K562 (cell line): ENCODE measurements around the gene OPA1. TPM values are rescaled to one million over a fixed set of nuclear protein-coding genes. Genes with fewer than 3 reads are reported as not detected.

Experiments
- ATAC-seq: fragments of 200-7000 bp; cut with Tn5 transposase; 3 replicates; pipeline ENCODE4 v1.9.1; 2020; ENCODE audit warnings: moderate library complexity
- BruUV-seq: library from RNA; stranded (reverse); fragments of 400-500 nt; replicated peaks from 2 replicates; lab custom pipeline; 2021; lab: Mats Ljungman, UMichigan
- CTCF ChIA-PET: fragments of 300-600 bp; formaldehyde crosslinking; extraction: SDS; loops from one replicate; lab custom pipeline; 2021; ENCODE audit warnings: low intra/inter-chr PET ratio; lab: Yijun Ruan, JAX
- POLR2A ChIA-PET: fragments of 300-600, 350-650 bp; sonication (Branson Sonifier 250); formaldehyde crosslinking; extraction: SDS; loops from one replicate; lab custom pipeline; 2021; ENCODE audit warnings: antibody characterized with exemption, inconsistent platforms; lab: Yijun Ruan, JAX
- DNase-seq, 4 experiments: peaks; one replicate each; pipeline versions ENCODE4 v3.0.0 to v3.0.0-alpha.2; 2011 to 2018; ENCODE audit warnings: low spot score in 3 of 4, mixed read lengths in 3 of 4; ENCODE audit errors: extremely low read depth in 1 of 4
- FAIRE-seq: peaks from 2 replicates; lab custom pipeline; 2011; peaks lifted over from hg19 to GRCh38; lab: Jason Lieb, UNC
- H2AFZ ChIP-seq: 2 replicates; pipeline ENCODE4 v1.6.0; 2011; ENCODE audit warnings: low read depth, low read length, control low read depth, inconsistent platforms
- H3K27ac ChIP-seq: fragments of 200-600 bp; 3 replicates; pipeline ENCODE4 v1.8.0; 2011; ENCODE audit warnings: low read depth, mild to moderate bottlenecking, control low read depth, inconsistent platforms, low read length, moderate library complexity, mixed read lengths; ENCODE audit errors: extremely low read depth
- H3K27me3 ChIP-seq, 2 experiments: fragments of 300-600 bp in 1 of 2; 2 replicates in 1 of 2; 3 replicates in 1 of 2; pipeline versions ENCODE4 v1.6.0 to v1.8.0; 2011; ENCODE audit warnings: inconsistent platforms in 2 of 2, low read length in 2 of 2, mild to moderate bottlenecking in 1 of 2, mixed read lengths in 1 of 2, moderate library complexity in 1 of 2; ENCODE audit not compliant: control insufficient read depth in 2 of 2, insufficient read depth in 2 of 2
- H3K36me3 ChIP-seq: fragments of 300-600 bp; 3 replicates; pipeline ENCODE4 v1.8.0; 2011; ENCODE audit warnings: mild to moderate bottlenecking, low read length, inconsistent platforms; ENCODE audit not compliant: control insufficient read depth, insufficient read depth
- H3K4me1 ChIP-seq, 2 experiments: fragments of 200-600 bp in 1 of 2; replicated peaks in 1 of 2; 2 replicates in 1 of 2; 3 replicates in 1 of 2; pipeline versions ENCODE4 v1.5.1 to v1.8.0; 2011; ENCODE audit warnings: inconsistent platforms in 2 of 2, low read length in 2 of 2, mild to moderate bottlenecking in 1 of 2, mixed read lengths in 1 of 2, moderate library complexity in 1 of 2; ENCODE audit not compliant: control insufficient read depth in 2 of 2, insufficient read depth in 2 of 2
- H3K4me2 ChIP-seq: 2 replicates; pipeline ENCODE4 v1.6.1; 2011; ENCODE audit warnings: low read length, control low read depth, inconsistent platforms, mixed read lengths; ENCODE audit not compliant: insufficient read depth
- H3K4me3 ChIP-seq: fragments of 200-600 bp; sonication (generic), shearing (Covaris generic); 2 replicates; pipeline ENCODE4 v1.5.1; 2016; ENCODE audit warnings: control low read depth, inconsistent platforms
- H3K79me2 ChIP-seq: fragments of 200-600 bp; 3 replicates; pipeline ENCODE4 v1.8.0; 2011; ENCODE audit warnings: low read length, inconsistent platforms; ENCODE audit not compliant: control insufficient read depth, insufficient read depth
- H3K9ac ChIP-seq, 2 experiments: 2 replicates each; pipeline versions ENCODE4 v1.6.0 to v1.6.1; 2011; ENCODE audit warnings: low read depth in 2 of 2, low read length in 2 of 2, control low read depth in 1 of 2, inconsistent platforms in 1 of 2, mild to moderate bottlenecking in 1 of 2, mixed read lengths in 1 of 2; ENCODE audit not compliant: insufficient read depth in 1 of 2
- H3K9me1 ChIP-seq: one replicate; pipeline ENCODE4 v1.6.0; 2011; ENCODE audit warnings: inconsistent platforms, mild to moderate bottlenecking, low read length, moderate library complexity; ENCODE audit not compliant: control insufficient read depth, insufficient read depth
- H3K9me3 ChIP-seq: replicated peaks from 2 replicates; pipeline ENCODE4 v1.5.1; 2011; ENCODE audit warnings: low read depth, low read length, inconsistent platforms; ENCODE audit not compliant: control insufficient read depth, insufficient read depth
- H4K20me1 ChIP-seq: replicated peaks from 2 replicates; pipeline ENCODE4 v1.6.1; 2011; ENCODE audit warnings: low read length, inconsistent platforms, mixed read lengths; ENCODE audit not compliant: control insufficient read depth, insufficient read depth
- GABPA ChIP-seq: fragments of 200-800 bp; sonication (Bioruptor generic); conservative IDR thresholded peaks from 2 replicates; pipeline ENCODE4 v1.6.1; 2016; ENCODE audit warnings: low read depth, missing genetic modification characterization, missing compliant biosample characterization
- HMGN3 ChIP-seq: IDR thresholded peaks from 2 replicates; pipeline ENCODE4 v1.6.1; 2011; ENCODE audit warnings: borderline replicate concordance, low read depth, mild to moderate bottlenecking, mixed read lengths, low read length; ENCODE audit not compliant: insufficient read length; ENCODE audit errors: extremely low read depth
- KHSRP ChIP-seq: fragments of 450-650 bp; IDR thresholded peaks from 2 replicates; pipeline ENCODE4 v1.6.1; 2017
- MAZ ChIP-seq, 2 experiments: fragments of 450-650 bp in 1 of 2; sonication (generic) in 1 of 2; formaldehyde crosslinking; IDR thresholded peaks in 1 of 2; conservative IDR thresholded peaks in 1 of 2; 2 replicates each; pipeline versions ENCODE4 v1.4.0 to v1.5.0; 2020; ENCODE audit warnings: mild to moderate bottlenecking in 1 of 2, missing genetic modification reagents in 1 of 2
- MTF1 ChIP-seq: fragments of 250-450 bp; sonication (Bioruptor Pico); IDR thresholded peaks from 2 replicates; pipeline ENCODE4 v1.9.0; 2021; ENCODE audit warnings: moderate library complexity, mild to moderate bottlenecking, inconsistent platforms, borderline replicate concordance
- NFATC3 ChIP-seq: fragments of 450-650 bp; IDR thresholded peaks from 2 replicates; pipeline ENCODE4 v1.6.1; 2017; ENCODE audit warnings: mild to moderate bottlenecking
- ZNF253 ChIP-seq: fragments of 250-450 bp; sonication (Bioruptor Pico); conservative IDR thresholded peaks from 2 replicates; pipeline ENCODE4 v1.6.1; 2021; ENCODE audit warnings: mild to moderate bottlenecking
- ZNF444 ChIP-seq: fragments of 250-450 bp; sonication (Bioruptor Pico); IDR thresholded peaks from 2 replicates; pipeline ENCODE4 v1.4.0; 2020; ENCODE audit warnings: mild to moderate bottlenecking, moderate library complexity
- ZNF75A ChIP-seq: fragments of 450-650 bp; formaldehyde crosslinking; IDR thresholded peaks from 2 replicates; pipeline ENCODE4 v1.4.0; 2020; ENCODE audit warnings: mild to moderate bottlenecking
- ZNF77 ChIP-seq: fragments of 250-450 bp; sonication (Bioruptor Pico); IDR thresholded peaks from 2 replicates; pipeline ENCODE4 v1.5.0; 2020
- WGBS: fragments of 100-300 bp; shearing (Covaris generic); methylation state at CpG from one replicate; pipeline ENCODE4 v1.1.6; 2016; ENCODE audit warnings: low coverage, mixed read lengths; ENCODE audit not compliant: insufficient coverage; ENCODE audit errors: missing lambda C conversion rate; 5-methylcytosine and 5-hydroxymethylcytosine counted together
- in situ Hi-C: fragments of 300-500 bp; cut with MboI; formaldehyde crosslinking; loops from 4 replicates; pipeline ENCODE4 v1.15.0; 2018; ENCODE audit warnings: inconsistent platforms, mixed read lengths
- intact Hi-C: fragments of 100-400 bp; cut with micrococcal nuclease; formaldehyde crosslinking; loops from 2 replicates; pipeline ENCODE4 v1.14.2; 2022
- polyA plus RNA-seq, 8 experiments: library from polyadenylated mRNA; depleted of rRNA in 4 of 8; stranded (reverse) in 5 of 8; unstranded in 3 of 8; fragments of >200 nt; fragmentation: Nextera tagmentation in 2 of 8; fragmentation: Illumina TruSeq in 1 of 8; extraction: Ambion mirVana in 2 of 8; extraction: Trizol in 1 of 8; gene quantifications; 2 replicates each; pipeline versions ENCODE4 v1.2.1 to v1.2.3, GENCODE V29; 2011 to 2014; ENCODE audit warnings: inconsistent platforms in 1 of 8, missing spikeins in 1 of 8
- total RNA-seq, 7 experiments: library from RNA; depleted of rRNA in 6 of 7; stranded (reverse); fragments of >200 nt in 6 of 7; fragmentation: Illumina TruSeq in 2 of 7; extraction: Trizol in 2 of 7; gene quantifications; 2 replicates each; pipeline versions ENCODE4 v1.2.1 to v1.2.3, GENCODE V29; 2011 to 2021; ENCODE audit warnings: low replicate concordance in 1 of 7
- TF ChIP-seq, protein P1 (sequence below), 2 experiments: fragments of 450-650 bp; IDR thresholded peaks; 2 replicates each; pipeline ENCODE4 v1.6.1; 2018; ENCODE audit warnings: mild to moderate bottlenecking in 2 of 2, low read depth in 1 of 2; ENCODE audit not compliant: partially characterized antibody in 2 of 2

Gene OPA1
- total and polyA plus RNA-seq, 9 of the 15 experiments (the other 6 are each of a cell fraction or from before 2014, with no cell fraction given), result 19.7 to 127 (median 94.7) TPM

- H3K4me1 ChIP-seq, result peaks cover 0 to 4% of the 10 kb centered on the region in 2 experiments; a peak in 1 of 5 replicates
- H3K4me3 ChIP-seq, result no peak overlapping the region
- 60% methylated on average over 8 of the region's 9 CpGs for WGBS
- no TSS peak for BruUV-seq
- ChIA-PET CTCF (no interaction called here), POLR2A (no interaction called here)
- H3K27me3 ChIP-seq, result no peaks in the 10 kb centered on the region
- H3K27ac ChIP-seq, result no peak overlapping the region
- H4K20me1 ChIP-seq, result no peaks in the 10 kb centered on the region
- peaks cover 2% of the 10 kb centered on the region for H3K9me3 ChIP-seq
- H3K4me2 ChIP-seq, result no peak overlapping the region
- TF ChIP-seq HMGN3 (no peak), KHSRP (no peak), ZNF444 (no peak), MAZ (CRISPR knock-in tag; conservative IDR thresholded peaks at IDR 0.05 in 1 of 2, IDR thresholded peaks at IDR 0.05 in 1 of 2) (no peak), GABPA (no peak), NFATC3 (no peak), MTF1 (no peak), ZNF75A (CRISPR knock-in tag) (no peak), ZNF253 (CRISPR knock-in tag) (no peak), ZNF77 (CRISPR knock-in tag) (no peak)
- TF ChIP-seq, protein P1, sequence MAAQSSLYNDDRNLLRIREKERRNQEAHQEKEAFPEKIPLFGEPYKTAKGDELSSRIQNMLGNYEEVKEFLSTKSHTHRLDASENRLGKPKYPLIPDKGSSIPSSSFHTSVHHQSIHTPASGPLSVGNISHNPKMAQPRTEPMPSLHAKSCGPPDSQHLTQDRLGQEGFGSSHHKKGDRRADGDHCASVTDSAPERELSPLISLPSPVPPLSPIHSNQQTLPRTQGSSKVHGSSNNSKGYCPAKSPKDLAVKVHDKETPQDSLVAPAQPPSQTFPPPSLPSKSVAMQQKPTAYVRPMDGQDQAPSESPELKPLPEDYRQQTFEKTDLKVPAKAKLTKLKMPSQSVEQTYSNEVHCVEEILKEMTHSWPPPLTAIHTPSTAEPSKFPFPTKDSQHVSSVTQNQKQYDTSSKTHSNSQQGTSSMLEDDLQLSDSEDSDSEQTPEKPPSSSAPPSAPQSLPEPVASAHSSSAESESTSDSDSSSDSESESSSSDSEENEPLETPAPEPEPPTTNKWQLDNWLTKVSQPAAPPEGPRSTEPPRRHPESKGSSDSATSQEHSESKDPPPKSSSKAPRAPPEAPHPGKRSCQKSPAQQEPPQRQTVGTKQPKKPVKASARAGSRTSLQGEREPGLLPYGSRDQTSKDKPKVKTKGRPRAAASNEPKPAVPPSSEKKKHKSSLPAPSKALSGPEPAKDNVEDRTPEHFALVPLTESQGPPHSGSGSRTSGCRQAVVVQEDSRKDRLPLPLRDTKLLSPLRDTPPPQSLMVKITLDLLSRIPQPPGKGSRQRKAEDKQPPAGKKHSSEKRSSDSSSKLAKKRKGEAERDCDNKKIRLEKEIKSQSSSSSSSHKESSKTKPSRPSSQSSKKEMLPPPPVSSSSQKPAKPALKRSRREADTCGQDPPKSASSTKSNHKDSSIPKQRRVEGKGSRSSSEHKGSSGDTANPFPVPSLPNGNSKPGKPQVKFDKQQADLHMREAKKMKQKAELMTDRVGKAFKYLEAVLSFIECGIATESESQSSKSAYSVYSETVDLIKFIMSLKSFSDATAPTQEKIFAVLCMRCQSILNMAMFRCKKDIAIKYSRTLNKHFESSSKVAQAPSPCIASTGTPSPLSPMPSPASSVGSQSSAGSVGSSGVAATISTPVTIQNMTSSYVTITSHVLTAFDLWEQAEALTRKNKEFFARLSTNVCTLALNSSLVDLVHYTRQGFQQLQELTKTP (IDR thresholded peaks at IDR 0.05; ENCODE audit: low read depth in 1 of 2, partially characterized antibody in 2 of 2), result no peak
- H3K9me1 ChIP-seq, result no peaks in the 10 kb centered on the region
- H3K9ac ChIP-seq, result no peak overlapping the region
- no peak overlapping the region for H2AFZ ChIP-seq
- intact Hi-C loops, result no loop called here
- no peaks in the 10 kb centered on the region for H3K79me2 ChIP-seq
- no peaks in the 10 kb centered on the region for H3K36me3 ChIP-seq
- FAIRE-seq, result no peak
- in situ Hi-C loops, result no loop called here
- no peak for DNase-seq
- no peak for ATAC-seq
Measured at GRCh38 chr3:193711523-193711963, 118.5 kb downstream of the OPA1 start.
